G401.6 (cell line): ENCODE data around the gene STK32B.
A peak's percentile ranks its signal among the peaks of the same experiment; 100 is the strongest.
"Not testable (repeated sequence)": the region's sequence is repeated elsewhere in the genome, so short reads cannot be mapped to it uniquely, and the experiment has no call there.

Experiments
- FAIRE-seq: peaks from 2 replicates; lab custom pipeline; 2012; peaks lifted over from hg19 to GRCh38; lab: Jason Lieb, UNC

The STK32B gene

DNA sequence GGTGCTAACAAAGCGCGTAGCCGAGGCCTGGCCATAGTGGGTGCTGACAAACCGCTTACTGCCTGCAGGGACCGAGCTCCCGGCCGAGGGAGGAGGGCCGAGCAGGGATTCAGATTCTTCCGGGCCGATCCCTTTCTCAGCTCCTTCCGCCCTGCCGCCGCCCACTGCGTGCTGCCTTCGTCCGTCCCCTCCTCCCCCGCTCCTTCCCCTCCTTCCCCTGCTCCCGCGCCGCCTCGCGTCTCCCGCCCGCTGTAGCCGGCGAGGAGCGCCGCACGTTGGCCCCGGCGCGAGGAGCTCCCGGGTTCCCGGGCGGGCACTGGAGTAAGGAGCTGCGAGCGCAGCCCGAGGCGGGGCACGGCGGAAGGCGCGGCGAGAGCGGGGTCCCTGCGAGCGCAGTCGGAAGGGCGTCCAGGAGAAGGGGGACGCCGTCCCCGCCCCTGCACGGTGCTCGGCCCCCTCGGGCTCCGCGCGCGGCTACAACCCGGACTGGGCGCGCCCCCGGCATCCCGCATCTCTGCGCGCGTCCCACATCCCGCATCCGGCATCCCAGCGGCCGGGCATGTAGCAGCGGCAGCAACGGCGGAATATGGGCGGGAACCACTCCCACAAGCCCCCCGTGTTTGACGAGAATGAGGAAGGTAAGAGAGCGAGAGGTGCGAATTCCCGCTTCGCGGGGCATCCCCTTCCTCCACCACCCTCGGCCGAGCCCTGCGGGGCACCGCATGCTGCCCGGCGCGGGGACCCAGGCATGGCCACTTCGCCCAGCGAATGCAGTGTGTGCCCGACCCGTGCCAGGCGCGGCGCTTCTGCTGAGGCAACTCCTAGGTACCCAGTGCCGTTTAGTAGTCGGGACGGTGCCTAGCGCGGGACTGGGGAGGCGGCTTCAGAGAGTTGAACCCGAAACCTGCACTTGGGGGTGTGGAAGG, at the start of gene STK32B:
Gene STK32B, plus strand, starts transcription at position 203 of the 926 bp plus-strand sequence.
- FAIRE-seq, result no peak

DNA sequence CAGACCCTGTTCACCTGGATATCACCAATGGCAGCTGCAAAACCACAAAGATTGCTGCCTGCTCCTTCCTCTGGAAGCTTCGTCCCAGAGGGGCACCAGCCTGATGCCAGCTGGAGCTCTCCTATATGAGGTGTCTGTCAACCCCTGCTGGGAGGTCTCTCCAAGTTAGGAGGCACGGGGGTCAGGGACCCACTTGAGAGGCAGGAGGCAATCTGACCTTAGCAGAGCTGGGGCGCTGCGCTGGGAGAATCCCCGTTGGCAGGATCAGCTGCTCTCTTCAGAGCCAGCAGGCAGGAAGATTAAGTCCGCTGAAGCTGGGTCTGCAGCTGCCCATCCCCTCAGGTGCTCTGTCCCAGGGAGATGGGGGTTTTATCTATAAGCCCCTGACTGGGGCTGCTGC, 49.6 kb upstream of the STK32B start:
- FAIRE-seq, result not testable (repeated sequence)

DNA sequence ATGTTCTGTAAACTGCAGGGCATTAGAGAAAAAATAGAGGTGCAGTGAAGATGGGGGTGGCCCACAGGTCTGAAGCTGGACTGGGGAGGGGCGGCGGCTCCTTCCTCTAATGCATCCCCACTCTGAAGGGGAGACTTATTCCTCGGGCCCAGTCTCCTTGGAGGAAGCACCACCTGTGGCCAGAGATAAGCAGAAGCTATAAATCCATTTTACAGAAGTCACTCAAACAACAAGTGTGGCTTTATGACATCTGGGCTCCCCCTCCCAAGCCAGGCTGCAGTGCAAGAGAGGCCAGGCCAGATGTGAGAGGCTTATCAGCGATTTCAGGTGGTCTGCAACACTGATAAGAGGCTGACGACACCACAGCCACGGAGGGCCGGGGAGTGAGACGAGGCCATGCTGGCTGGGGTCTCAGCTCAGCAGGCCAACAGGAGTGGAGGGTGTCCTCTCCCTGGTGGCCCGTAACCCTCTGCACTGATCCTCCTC, 47.9 kb upstream of the STK32B start:
- no peak for FAIRE-seq

DNA sequence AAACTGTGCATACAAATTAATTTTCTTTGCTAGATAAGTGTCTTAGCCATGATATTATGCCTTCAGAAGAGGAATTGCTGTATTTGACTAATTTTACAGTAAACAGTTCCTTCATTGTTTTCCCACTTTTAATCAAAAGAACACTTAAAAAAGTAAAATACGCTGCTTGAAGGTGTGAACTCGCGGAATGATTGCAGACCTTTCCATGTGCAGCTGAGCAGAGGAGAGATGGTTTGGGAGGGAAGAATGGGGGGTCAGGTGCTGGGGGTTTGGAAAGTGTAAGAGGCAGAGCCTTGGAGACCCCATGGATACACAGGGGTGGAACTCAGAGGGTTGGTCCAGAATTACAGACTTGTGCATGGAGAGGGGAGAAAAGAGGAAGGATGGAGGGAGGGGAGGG, 47.4 kb upstream of the STK32B start:
- FAIRE-seq, result no peak

DNA sequence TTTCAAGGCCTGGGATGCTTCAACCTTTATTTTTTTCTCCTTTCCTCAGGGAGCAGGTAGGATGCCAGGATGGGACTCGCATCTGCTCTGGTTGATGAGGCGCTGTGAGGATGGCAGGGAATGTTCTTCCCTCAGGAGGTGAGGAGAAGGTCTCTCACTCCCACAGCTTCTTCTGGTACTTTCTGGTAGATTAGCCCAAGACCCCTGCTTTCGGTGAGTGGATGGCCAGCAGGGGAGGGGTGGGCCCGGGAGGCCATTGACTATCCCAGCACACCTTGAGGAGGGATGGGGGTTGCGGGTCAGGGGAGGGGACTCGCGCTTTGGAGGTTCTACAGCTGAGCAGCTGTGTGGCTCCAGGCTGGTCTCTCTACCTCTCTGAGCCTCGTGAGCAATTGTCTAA, 46.8 kb upstream of the STK32B start:
- FAIRE-seq, result no peak

DNA sequence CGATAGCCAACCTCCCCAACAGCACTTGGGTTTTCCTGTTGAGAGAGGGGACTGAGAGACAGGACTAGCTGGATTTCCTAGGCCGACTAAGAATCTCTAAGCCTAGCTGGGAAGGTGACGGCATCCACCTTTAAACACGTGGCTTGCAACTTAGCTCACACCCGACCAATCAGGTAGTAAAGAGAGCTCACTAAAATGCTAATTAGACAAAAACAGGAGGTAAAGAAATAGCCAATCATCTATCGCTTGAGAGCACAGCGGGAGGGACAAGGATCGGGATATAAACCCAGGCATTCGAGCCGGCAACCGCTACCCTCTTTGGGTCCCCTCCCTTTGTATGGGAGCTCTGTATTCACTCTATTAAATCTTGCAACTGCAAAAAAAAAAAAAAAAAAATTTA, 44.3 kb upstream of the STK32B start:
- FAIRE-seq, result not testable (repeated sequence)

DNA sequence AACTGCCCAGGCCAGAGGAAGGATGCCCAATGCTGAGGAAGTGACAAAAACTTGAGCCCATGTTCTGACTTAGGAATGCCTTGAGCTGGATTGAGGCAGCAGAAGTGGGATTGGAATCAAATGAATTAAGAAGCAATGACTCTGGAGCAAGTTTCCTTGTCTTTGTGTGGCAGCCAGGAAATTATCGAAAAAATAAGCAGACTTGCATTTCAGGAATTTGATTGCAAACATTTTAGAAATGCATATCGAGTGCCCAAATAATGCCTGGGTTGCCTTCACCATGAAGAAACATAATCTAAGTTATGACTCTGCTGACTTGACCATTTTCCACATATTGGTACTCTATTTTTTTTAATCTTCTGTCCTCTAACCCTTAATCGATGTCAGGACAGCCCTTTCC, 41.5 kb upstream of the STK32B start:
- no peak for FAIRE-seq

DNA sequence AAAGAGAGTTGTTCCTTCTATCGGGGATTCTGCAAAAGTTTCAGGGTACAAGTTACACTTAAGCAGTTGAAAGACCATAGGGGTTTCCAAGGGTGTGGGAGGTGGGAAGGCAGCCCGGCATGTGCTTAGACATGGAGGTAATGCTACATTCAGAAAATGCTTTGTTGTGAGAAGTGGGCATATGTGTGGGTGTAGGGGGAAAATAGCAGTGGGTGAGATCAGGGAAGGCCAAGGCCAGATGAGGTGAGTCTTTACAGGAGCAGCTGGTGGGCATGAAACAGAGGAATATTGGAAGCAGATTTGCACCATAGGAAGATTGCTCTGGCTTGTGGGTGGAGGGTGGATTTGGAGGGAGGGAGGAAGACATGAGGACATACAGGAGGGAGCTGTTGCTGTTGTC, 40.3 kb upstream of the STK32B start:
- no peak for FAIRE-seq

DNA sequence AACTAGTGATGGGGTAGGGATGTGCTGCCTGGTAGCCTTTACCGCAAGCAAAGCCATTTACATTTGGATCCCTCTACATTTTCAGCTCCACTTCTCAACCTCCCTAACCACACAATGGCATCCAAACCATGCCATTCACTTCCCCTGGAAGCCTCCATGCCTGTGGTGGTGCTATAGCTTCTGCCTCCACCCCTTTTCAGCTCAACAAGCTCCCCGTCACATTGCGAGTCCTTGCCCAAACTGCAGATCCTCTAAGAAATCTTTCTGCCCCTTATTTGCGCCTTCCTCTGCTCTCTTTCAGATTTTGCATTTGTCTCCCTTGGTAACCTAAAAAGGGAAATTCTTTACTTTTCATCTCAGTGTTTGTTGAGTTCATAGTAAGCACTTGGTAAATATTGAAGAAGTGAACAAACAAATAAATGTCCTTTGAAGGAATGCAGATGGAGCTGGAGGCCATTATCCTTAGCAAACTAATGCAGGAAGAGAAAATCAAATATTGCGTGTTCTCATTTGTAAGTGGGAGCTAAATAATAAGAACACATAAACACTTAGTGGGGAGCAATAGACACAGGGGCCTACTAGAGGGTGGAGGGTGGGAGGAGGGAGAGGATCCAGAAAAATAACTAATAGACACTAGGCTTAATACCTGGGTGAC, 38.9 kb upstream of the STK32B start:
- FAIRE-seq, result no peak

DNA sequence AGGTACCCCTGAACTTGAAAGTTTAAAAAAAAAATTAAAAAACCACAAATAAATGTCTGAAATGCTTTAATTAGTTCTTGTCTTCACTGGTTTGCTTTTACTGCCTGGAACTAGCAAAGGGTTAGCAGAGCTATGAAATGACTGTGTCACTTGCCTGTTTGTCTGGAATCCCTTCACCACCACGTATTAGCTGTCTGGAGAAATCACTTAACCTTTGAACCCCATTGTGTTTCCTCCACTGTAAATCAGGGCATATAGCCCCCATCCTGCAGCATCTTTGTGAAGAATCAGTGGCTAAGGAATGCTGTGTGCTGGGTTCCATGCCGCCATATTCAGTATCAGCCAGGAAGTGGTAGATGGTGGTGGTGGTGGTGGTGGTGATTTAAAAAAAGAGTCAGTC, 38.3 kb upstream of the STK32B start:
- FAIRE-seq, result no peak

DNA sequence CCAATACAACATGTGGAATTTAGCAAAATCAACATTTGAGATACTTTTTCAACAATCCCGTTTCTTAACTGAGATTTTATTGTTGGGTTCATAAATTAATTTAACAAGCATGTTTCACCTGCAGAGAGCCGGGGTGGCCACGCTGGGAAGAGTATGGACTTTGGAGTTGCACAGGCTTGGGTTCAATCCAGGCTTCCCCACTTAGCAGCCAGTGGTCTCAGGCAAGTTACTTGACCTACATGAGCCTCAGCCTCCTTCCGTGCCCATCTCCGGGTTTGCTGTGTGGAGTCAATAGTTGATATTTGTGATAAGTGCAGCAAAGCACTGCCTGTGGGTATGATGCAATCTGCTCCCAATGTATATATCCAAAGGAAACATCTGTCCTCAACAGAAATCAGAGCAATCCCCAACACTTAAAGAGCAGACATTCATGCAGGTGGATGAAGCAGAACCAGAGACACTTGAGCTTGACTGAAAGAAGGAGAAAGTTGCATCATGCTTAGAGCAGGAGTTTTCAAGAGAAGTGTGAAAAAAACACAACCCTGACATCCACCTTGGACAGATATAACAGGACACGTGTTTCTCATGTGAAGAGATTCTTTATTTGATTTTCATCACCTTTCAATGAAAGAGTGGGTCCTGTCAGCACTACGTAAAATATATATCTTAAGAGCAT, 37.1 kb upstream of the STK32B start:
- FAIRE-seq, result no peak

DNA sequence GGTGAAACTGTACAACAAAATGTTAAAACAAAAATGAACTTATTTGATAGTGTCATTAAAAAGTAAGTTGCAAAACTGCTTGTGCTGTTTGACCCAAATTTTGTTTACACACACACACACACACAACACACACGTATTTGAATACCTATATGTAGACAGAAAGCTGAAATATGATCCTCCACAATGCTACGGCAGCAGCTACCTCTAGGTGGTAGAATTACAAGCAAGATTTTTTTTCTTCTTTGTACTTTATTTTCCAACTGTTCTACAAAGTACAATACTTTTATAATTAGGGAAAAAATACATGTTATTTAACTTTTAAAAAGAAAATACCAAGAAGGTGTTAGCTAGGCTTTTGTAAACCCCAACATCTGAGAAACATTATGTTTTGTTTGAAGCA, 33.2 kb upstream of the STK32B start:
- FAIRE-seq, result peak; percentile 73

DNA sequence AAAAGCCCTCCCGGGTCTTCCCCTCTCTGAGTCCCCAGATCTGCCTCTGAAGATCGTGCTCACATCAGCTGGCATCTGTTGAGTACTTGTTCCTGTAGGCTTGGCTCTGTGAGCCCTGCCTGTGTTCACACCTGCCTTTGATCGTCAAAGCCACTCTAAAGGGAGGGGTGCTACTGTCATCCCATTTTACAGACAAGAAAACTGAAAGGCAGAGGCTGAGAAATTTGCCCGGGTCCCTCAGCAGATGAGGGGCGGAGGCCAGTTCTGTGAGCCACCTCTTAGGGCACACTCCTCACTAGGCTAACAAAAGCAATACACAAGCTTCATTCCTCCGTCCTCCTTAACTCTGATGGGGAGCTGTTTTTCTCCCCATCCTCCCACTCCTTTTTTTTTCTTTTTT, 32.7 kb upstream of the STK32B start:
- no peak for FAIRE-seq

DNA sequence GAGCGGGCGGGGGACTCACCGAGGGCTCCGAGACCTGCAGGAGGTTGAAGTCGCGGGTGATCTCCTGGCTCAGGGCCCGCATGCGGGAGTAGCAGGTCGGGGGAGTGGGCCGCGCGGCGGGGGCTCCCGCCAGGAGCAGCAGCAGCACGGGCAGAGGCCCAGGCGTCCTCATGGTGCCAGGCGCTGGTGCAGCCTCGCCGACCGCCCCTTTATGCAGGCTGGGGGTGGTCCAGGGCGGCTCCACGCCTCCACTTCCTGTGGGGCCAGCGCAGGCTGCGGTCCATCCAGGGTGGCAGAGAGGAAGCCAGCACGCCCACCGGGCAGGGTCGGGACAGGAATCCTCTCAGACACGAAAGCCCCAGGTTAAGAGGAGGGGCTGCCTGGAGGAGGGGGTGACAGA, 32.0 kb upstream of the STK32B start, which contains the start of gene CYTL1:
Gene CYTL1, minus strand, starts transcription at position 185 of the 400 bp plus-strand sequence. Its CDS starts 13 bp downstream, at position 172.
- FAIRE-seq, result no peak

DNA sequence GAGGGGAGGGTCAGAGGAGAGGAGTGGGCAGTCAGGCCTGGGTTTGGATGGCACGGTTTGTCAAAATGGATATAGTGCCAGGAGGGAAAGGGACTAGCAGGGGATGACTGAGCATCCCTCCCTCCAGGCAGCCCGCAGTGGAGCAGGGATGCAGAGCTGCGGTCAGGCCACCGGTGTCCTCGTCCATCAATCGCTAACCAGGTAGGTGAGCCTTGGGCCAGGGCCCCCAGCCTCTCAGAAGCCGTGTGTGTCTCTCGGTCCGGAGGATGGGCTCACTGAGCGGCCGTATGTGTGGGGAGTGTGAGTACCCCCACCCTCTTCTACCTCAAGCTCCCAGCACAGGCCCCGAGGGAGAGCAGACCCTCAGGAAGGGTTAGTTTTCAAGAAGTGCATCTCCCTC, 31.5 kb upstream of the STK32B start:
- FAIRE-seq, result no peak

DNA sequence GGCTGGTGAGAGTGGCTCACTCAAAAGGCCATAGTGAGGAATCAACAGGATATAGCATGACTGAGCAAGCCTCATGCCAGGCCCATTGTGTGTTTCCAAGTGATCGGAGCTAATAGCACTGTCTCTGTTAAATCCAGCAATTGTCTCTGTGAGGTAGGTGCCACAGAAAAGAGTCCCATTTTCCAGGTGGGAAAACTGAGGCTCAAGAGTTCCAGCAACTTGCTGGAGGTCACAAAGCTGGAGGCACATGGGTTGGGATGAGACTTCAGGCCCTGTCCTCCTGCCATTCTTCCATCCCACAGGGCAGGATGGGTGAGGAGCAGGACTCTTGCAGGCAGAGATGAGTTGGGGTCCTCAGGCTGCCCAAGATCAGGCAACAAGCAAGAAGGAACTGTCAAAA, 30.9 kb upstream of the STK32B start:
- FAIRE-seq, result no peak

DNA sequence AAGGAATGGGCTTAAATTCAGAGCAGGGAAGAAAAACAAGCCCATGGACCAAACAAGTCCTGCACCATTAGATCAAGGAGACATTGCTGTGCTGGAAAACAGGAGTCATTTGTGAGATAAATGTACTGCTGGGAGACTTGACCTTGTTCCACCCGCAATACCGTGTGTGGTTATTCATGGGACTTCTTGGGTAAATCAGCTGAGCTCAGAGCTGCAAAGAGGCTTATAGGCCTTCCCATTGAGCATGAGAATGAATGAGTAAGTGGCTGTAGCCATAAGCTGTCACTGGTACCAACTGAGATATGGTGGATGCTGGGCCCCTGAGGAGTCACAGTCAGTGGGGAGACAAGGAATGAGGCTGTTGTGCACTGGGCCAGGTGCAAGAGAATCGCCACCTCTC, 29.7 kb upstream of the STK32B start:
- no peak for FAIRE-seq

DNA sequence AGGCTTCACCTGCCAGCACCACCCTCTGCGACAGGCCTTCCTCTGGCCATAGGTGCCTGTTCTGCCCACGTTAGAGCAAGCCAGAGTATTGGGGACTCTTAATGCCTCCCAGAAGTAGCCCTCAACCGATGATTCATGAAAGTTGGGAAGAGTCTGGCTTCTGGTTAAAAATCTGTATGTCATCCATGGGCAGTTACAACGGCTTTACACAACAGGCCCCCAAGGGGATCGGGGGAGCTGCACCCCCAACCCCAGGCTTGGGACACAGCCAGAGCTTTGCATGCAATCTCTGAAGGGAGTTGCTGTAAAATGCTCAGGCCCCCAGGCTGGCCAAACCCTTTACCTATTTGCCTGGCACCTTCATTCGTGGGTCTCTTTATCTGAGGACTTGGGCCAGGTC, 26.6 kb upstream of the STK32B start:
- FAIRE-seq, result no peak

DNA sequence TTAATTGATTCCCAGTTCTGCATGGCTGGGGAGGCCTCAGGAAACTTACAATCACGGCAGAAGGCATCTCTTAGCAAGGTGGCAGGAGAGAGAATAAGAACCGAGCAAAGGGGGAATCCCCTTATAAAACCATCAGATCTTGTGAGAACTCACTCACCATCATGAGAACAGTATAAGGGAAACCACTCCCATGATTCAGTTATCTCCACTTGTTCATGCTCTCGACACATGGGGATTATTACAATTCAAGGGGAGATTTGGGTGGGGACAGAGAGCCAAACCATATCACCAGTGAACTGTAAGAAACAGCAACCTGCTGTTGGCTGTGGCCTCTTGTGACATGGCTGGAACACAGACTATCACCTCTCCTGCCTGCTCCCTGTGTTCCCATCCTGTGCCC, 24.9 kb upstream of the STK32B start:
- FAIRE-seq, result no peak

DNA sequence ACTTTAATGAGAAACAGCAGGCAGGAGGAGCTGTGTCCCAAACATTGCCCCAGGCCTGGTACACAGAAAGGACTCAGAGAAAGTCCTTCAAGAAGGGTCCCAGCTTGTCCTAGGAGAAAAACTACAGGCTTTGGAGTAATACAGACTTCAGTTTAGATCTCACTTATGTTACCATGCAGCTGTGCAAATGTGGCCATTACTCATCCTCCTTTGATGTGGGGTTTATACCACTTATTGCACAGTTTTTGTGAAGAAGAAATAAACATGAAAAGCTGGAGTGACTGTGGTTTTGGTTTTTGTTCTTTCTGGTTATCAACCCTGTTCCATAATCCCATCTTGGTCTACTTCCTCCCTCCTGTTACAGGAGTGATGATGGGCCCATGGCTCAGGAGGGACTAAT, 23.9 kb upstream of the STK32B start:
- FAIRE-seq, result no peak

DNA sequence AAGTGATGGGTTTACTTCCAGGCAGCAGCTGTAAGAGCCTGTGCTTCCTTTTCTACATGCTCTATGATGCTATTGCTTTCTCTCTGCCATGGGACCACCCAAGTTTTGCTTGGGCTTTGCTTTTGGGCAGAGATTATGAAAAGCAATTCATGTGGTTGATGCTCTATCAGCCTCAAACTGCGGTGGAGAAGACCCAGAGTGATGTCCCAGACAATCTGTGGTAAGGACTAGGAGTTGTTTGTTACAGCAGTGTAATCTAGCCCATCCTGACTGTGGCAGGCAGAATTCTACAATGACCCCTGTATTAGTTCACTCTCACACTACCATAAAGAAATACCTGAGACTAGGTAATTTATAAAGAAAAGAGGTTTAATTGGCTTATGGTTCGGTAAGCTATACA, 22.8 kb upstream of the STK32B start:
- FAIRE-seq, result no peak

DNA sequence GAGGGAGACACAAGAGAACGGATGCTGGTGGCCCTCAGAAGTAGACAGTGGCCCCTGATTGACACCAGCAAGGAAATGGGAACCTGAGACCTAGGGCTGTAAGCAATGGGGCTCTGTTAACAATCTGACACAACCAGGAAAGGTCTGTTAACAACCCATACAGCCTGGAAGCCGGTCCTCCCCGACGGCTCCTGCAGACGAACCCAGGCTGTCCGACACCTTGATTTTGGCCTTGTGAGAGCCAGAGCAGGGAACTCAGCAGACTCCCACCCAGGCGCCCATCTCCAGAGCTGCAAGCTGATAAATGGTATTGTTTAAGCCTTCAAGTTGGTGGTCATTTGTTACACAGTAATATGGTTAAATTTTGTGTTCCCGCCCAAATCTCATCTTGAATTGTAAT, 21.8 kb upstream of the STK32B start:
- no peak for FAIRE-seq

DNA sequence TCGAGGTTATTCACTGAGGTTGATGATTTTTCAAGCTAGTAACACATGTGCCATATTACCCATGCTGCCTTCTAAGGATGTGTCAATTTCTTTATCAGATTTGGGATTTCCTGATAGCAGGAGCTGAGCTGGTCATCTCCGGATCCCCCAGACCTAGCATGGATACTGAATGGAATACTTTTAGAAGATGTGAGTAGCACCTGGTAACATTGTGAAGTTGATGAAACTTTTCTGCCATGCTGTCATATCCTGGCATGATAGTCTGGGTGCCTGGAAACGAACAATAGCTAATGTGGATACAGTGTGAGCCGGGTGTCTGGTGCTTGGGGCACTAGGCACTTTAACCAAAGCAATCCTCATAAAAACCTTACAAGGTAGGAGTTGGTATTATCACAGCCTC, 21.1 kb upstream of the STK32B start:
- no peak for FAIRE-seq
